Neuron (in vitro differentiated cells): Measurements from ENCODE around the gene NUP93.

Source experiments
- H2AFZ ChIP-seq: one replicate; pipeline ENCODE4 v1.6.1; 2013; ENCODE audit warnings: low read depth, mild to moderate bottlenecking, inconsistent platforms, low read length, moderate library complexity
- H3K27me3 ChIP-seq: one replicate; pipeline ENCODE4 v1.6.1; 2013; ENCODE audit warnings: low read length; ENCODE audit not compliant: insufficient read depth
- H3K36me3 ChIP-seq: one replicate; pipeline ENCODE4 v1.6.1; 2013; ENCODE audit warnings: low read length; ENCODE audit not compliant: insufficient read depth
- H3K4me1 ChIP-seq: one replicate; pipeline ENCODE4 v1.6.1; 2013; ENCODE audit warnings: low read length; ENCODE audit not compliant: insufficient read depth
- H3K4me3 ChIP-seq: 2 replicates; pipeline ENCODE4 v1.5.1; 2013; ENCODE audit warnings: mild to moderate bottlenecking, low read length, moderate library complexity
- H3K9me3 ChIP-seq: one replicate; pipeline ENCODE4 v1.6.1; 2013; ENCODE audit warnings: low read length

The NUP93 gene

DNA sequence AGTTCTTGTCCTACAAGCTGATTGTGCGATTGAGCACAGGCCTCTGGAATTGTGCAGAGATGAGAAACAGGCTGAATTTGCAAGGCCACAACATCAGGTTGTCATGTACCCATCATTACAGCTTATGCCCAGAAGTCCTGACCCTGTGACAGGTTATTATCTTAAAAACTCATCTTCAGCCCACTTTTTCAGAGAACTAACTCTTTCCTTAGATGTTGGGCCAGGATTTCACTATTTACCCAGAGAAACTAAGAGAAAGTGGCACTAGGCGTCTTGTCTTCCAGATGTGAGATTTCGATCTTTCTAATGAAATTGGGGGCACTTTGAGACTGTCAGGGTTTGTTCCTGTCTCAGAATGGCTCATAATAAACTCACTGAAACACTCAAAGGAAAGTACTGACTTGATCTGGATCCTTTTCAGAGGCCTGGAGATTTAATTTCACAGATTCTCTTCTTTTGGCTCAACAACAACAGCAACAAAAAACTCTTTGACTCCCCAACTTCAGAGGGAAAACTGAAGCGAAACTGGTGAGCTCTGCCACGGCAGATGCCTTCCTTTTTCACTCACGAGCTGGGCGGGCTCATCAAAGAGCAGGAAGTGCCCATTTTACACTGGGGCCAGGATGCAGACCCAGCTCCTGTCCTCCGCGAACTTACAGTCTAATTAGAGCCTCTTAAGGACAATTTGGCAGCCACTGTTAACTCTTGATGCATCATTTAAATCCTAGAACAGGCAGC is 117.4 kb downstream of the NUP93 start:
- H3K36me3 ChIP-seq, result peaks cover 33% of the 10 kb centered on the region
- H3K27me3 ChIP-seq, result no peaks in the 10 kb centered on the region
- H3K4me3 ChIP-seq, result no peak overlapping the region
- H3K4me1 ChIP-seq, result peaks cover 27% of the 10 kb centered on the region
- no peaks in the 10 kb centered on the region for H3K9me3 ChIP-seq
- H2AFZ ChIP-seq, result no peak overlapping the region

- Histone ChIP-seq H3K4me3 (no peak overlapping the region), H2AFZ (no peak overlapping the region), H3K36me3 (peaks cover 23% of the 10 kb centered on the region), H3K27me3 (no peaks in the 10 kb centered on the region), H3K9me3 (no peaks in the 10 kb centered on the region), H3K4me1 (peaks cover 27% of the 10 kb centered on the region)
Observed at GRCh38 chr16:56848029-56848936, 118.4 kb downstream of the NUP93 start.

- no peak overlapping the region for H3K4me3 ChIP-seq
- no peak overlapping the region for H2AFZ ChIP-seq
- no peaks in the 10 kb centered on the region for H3K27me3 ChIP-seq
- H3K36me3 ChIP-seq, result peaks cover 15% of the 10 kb centered on the region
- H3K4me1 ChIP-seq, result peaks cover 27% of the 10 kb centered on the region
- no peaks in the 10 kb centered on the region for H3K9me3 ChIP-seq
Observed at GRCh38 chr16:56848955-56849689, 119.2 kb downstream of the NUP93 start.

GRCh38 chr16:56849690-56850680 is 120.1 kb downstream of the NUP93 start:
- peaks cover 7% of the 10 kb centered on the region for H3K36me3 ChIP-seq
- H2AFZ ChIP-seq, result no peak overlapping the region
- peaks cover 27% of the 10 kb centered on the region for H3K4me1 ChIP-seq

GRCh38 chr16:56851671-56852400 is 121.9 kb downstream of the NUP93 start:
- Histone ChIP-seq H3K4me1 (peaks cover 27% of the 10 kb centered on the region), H3K36me3 (no peaks in the 10 kb centered on the region), H2AFZ (no peak overlapping the region), H3K4me3 (no peak overlapping the region), H3K27me3 (no peaks in the 10 kb centered on the region), H3K9me3 (no peaks in the 10 kb centered on the region)

More at GRCh38 chr16:56849690-56850680, 120.1 kb downstream of the NUP93 start:
- H3K27me3 ChIP-seq, result no peaks in the 10 kb centered on the region
- no peaks in the 10 kb centered on the region for H3K9me3 ChIP-seq
- no peak overlapping the region for H3K4me3 ChIP-seq

GRCh38 chr16:56852401-56852730 is 122.4 kb downstream of the NUP93 start:
- H3K4me3 ChIP-seq, result no peak overlapping the region
- H2AFZ ChIP-seq, result no peak overlapping the region
- H3K9me3 ChIP-seq, result no peaks in the 10 kb centered on the region
- no peaks in the 10 kb centered on the region for H3K27me3 ChIP-seq
- H3K4me1 ChIP-seq, result peaks cover 27% of the 10 kb centered on the region
- no peaks in the 10 kb centered on the region for H3K36me3 ChIP-seq

- H2AFZ ChIP-seq, result no peak overlapping the region
- H3K4me3 ChIP-seq, result no peak overlapping the region
- H3K4me1 ChIP-seq, result peaks cover 27% of the 10 kb centered on the region
- H3K9me3 ChIP-seq, result no peaks in the 10 kb centered on the region
- no peaks in the 10 kb centered on the region for H3K27me3 ChIP-seq
- H3K36me3 ChIP-seq, result no peaks in the 10 kb centered on the region
Observed at GRCh38 chr16:56852968-56853367, 123.0 kb downstream of the NUP93 start.

DNA sequence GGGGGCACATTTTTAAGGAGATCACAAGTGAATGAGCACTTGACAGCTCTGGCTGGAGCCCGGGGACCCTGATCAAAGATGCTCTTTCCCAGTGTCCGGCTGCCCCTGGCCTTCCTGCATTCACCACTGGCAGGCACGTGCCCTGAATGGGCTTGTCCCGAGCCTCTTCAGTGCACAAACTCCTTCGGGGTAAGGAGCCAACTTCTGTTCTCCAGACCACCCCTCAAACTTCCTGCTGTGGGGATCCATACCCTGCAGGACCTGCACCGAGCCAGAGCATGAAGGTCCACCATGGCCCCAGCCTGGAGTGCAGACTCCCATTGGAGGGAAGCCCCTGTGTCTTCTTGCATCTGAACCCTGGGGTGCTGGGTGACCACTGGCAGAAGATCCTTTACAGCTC is 125.3 kb downstream of the NUP93 start:
- Histone ChIP-seq H3K36me3 (no peaks in the 10 kb centered on the region), H3K9me3 (no peaks in the 10 kb centered on the region), H3K4me1 (peaks cover 5% of the 10 kb centered on the region), H2AFZ (no peak overlapping the region), H3K27me3 (peaks cover under 1% of the 10 kb centered on the region), H3K4me3 (no peak overlapping the region)

GRCh38 chr16:56855946-56856345 is 126.0 kb downstream of the NUP93 start:
- Histone ChIP-seq H3K9me3 (no peaks in the 10 kb centered on the region), H3K4me1 (no peaks in the 10 kb centered on the region), H3K4me3 (no peak overlapping the region), H3K27me3 (peaks cover 2% of the 10 kb centered on the region), H3K36me3 (no peaks in the 10 kb centered on the region), H2AFZ (no peak overlapping the region)

GRCh38 chr16:56856876-56857447 is 127.0 kb downstream of the NUP93 start:
- no peaks in the 10 kb centered on the region for H3K9me3 ChIP-seq
- H3K4me3 ChIP-seq, result no peak overlapping the region
- H2AFZ ChIP-seq, result no peak overlapping the region

DNA sequence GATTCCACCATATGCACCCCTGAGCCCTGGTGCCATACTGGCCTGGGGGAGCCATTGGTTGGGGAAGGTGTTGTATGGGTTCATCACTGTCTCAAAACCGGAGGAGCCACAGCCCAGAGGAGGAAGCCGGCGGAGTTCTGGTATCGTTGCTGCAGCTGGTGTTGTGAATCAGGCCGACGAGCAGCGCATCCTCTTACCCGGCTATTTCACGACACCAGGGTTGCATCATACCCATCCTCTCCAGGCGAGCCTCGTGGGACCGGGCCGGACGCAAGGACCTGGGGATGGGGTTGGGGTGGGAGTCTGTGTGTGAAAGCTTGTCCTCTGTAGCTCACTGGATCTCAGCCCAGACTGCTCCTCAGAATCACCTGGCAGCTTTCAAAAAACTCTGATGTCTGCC is 128.4 kb downstream of the NUP93 start:
- Histone ChIP-seq H3K4me1 (peaks cover 8% of the 10 kb centered on the region), H3K4me3 (no peak overlapping the region), H3K27me3 (peaks cover 7% of the 10 kb centered on the region), H2AFZ (no peak overlapping the region), H3K9me3 (no peaks in the 10 kb centered on the region), H3K36me3 (no peaks in the 10 kb centered on the region)

More at GRCh38 chr16:56856876-56857447, 127.0 kb downstream of the NUP93 start:
- Histone ChIP-seq H3K36me3 (no peaks in the 10 kb centered on the region), H3K4me1 (peaks cover 8% of the 10 kb centered on the region), H3K27me3 (peaks cover 2% of the 10 kb centered on the region)
